Caco-2 (cell line): ENCODE data around the gene CFAP52. TPM values are rescaled to one million over a fixed set of nuclear protein-coding genes. Genes with fewer than 3 reads are reported as not detected.
"Not testable (repeated sequence)": the region's sequence is repeated elsewhere in the genome, so short reads cannot be mapped to it uniquely, and the experiment has no call there.

Experiments
- BruUV-seq: library from RNA; stranded (reverse); fragments of 400-500 nt; replicated peaks from 2 replicates; lab custom pipeline; 2021; lab: Mats Ljungman, UMichigan
- CTCF ChIA-PET: fragments of 300-600 bp; sonication (Branson Sonifier 250); formaldehyde crosslinking; loops from one replicate; lab custom pipeline; 2022; ENCODE audit warnings: antibody characterized with exemption; lab: Charles Lee
- POLR2A ChIA-PET: fragments of 300-600 bp; sonication (Branson Sonifier 250); formaldehyde crosslinking; loops from one replicate; lab custom pipeline; 2022; ENCODE audit warnings: antibody characterized with exemption; lab: Charles Lee
- DNase-seq, 2 experiments: peaks; one replicate each; pipeline versions ENCODE4 v3.0.0 to v3.0.0-alpha.2; 2020 to 2022
- H3K27me3 ChIP-seq: replicated peaks from 2 replicates; pipeline ENCODE4 v1.6.0; 2011; ENCODE audit warnings: low read length; ENCODE audit not compliant: control insufficient read depth, insufficient read depth
- H3K36me3 ChIP-seq: 2 replicates; pipeline ENCODE4 v1.5.1; 2011; ENCODE audit warnings: low read length; ENCODE audit not compliant: control insufficient read depth, insufficient read depth
- H3K4me1 ChIP-seq: fragments of 250-450 bp; sonication (Bioruptor Pico); 2 replicates; pipeline ENCODE4 v1.5.1; 2020; ENCODE audit warnings: mild to moderate bottlenecking
- H3K4me3 ChIP-seq: 2 replicates; pipeline ENCODE4 v1.5.1; 2011; ENCODE audit warnings: low read depth, mild to moderate bottlenecking, control low read depth, low read length
- H3K9me3 ChIP-seq: fragments of 250-450 bp; sonication (Bioruptor Pico); 2 replicates; pipeline ENCODE4 v1.5.1; 2020; ENCODE audit warnings: mild to moderate bottlenecking, moderate library complexity
- H3K27ac Mint-ChIP-seq: one replicate; pipeline ENCODE4 v1.8.0; 2022; ENCODE audit warnings: mixed read lengths; ENCODE audit not compliant: unreplicated experiment
- H3K27me3 Mint-ChIP-seq: one replicate; pipeline ENCODE4 v1.8.0; 2022; ENCODE audit warnings: mixed read lengths; ENCODE audit not compliant: insufficient read depth, unreplicated experiment
- H3K36me3 Mint-ChIP-seq: one replicate; pipeline ENCODE4 v1.8.0; 2022; ENCODE audit warnings: mild to moderate bottlenecking, mixed read lengths; ENCODE audit not compliant: insufficient read depth, unreplicated experiment
- H3K4me1 Mint-ChIP-seq: one replicate; pipeline ENCODE4 v1.8.0; 2022; ENCODE audit warnings: low read depth, mixed read lengths; ENCODE audit not compliant: unreplicated experiment
- H3K4me3 Mint-ChIP-seq: one replicate; pipeline ENCODE4 v1.8.0; 2022; ENCODE audit warnings: mild to moderate bottlenecking, moderate library complexity, mixed read lengths; ENCODE audit not compliant: unreplicated experiment
- H3K9me3 Mint-ChIP-seq: one replicate; pipeline ENCODE4 v1.8.0; 2022; ENCODE audit warnings: mixed read lengths; ENCODE audit not compliant: unreplicated experiment
- intact Hi-C: fragments of 100-400 bp; cut with micrococcal nuclease; formaldehyde crosslinking; loops from one replicate; pipeline ENCODE4 v1.10.0; 2022; ENCODE audit not compliant: unreplicated experiment
- total RNA-seq: library from RNA; stranded (reverse); gene quantifications from 2 replicates; pipeline ENCODE4 v1.2.3, GENCODE V29; 2022
- TF ChIP-seq, protein P1 (sequence below), 2 experiments: fragments of 200-600 bp in 1 of 2; IDR thresholded peaks; 1 replicate in 1 of 2; 2 replicates in 1 of 2; pipeline versions ENCODE4 v1.5.1 to v1.8.0; 2011 to 2022; ENCODE audit warnings: antibody characterized with exemption in 1 of 2, control low read depth in 1 of 2, inconsistent platforms in 1 of 2, low read depth in 1 of 2, low read length in 1 of 2, mild to moderate bottlenecking in 1 of 2, moderate library complexity in 1 of 2; ENCODE audit not compliant: insufficient read depth in 1 of 2, severe bottlenecking in 1 of 2, unreplicated experiment in 1 of 2

CFAP52 gene
- total RNA-seq, 1 experiment from 2014 or later, result not detected

DNA sequence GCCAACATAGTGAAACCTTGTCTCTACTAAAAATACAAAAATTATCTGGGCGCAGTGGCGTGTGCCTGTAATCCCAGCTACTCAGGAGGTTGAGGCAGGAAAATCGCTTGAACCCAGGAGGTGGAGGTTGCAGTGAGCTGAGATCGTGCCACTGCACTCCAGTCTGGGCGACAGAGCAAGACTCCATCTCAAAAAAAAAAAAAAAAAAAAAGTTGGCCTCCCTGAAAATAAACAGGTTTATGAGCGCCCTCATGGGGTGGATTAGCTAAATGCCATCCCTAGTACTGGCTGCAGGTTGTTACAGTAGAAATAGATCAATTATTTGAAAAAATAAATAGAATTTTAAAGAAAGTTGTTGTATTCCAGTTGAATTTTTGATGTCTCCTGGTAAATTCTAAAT, 21.7 kb upstream of the CFAP52 start:
- CTCF ChIA-PET, H3K4me3 Mint-ChIP-seq, BruUV-seq: not testable (repeated sequence)

DNA sequence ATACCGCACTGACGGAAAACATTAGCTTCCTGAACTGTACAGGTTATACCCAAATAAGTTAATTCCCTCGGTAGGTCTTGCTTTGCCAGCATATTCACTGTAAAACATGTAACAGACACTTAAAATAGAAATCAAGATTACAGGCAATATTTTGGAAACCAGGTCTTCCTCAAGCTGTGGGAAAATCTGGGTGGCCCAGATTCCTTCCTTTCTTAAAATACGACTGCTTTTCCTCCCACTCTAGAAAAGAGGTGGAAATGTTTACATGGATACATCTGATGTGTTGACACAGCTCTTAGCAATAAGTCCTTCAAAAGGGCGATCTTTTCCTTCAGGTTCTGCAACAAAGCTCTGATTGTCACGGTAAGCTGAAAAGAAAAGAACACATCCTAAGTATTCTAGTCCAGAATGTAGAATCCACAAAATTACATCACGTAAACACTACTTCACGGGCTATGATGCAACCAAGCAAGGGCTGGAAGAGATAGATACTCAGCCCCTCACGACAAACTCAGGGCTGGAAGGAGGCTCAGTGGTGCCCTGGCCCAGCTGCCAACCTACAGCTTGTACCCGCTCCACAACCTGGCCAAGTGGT, 19.2 kb upstream of the CFAP52 start:
- TF ChIP-seq, protein P1, sequence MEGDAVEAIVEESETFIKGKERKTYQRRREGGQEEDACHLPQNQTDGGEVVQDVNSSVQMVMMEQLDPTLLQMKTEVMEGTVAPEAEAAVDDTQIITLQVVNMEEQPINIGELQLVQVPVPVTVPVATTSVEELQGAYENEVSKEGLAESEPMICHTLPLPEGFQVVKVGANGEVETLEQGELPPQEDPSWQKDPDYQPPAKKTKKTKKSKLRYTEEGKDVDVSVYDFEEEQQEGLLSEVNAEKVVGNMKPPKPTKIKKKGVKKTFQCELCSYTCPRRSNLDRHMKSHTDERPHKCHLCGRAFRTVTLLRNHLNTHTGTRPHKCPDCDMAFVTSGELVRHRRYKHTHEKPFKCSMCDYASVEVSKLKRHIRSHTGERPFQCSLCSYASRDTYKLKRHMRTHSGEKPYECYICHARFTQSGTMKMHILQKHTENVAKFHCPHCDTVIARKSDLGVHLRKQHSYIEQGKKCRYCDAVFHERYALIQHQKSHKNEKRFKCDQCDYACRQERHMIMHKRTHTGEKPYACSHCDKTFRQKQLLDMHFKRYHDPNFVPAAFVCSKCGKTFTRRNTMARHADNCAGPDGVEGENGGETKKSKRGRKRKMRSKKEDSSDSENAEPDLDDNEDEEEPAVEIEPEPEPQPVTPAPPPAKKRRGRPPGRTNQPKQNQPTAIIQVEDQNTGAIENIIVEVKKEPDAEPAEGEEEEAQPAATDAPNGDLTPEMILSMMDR (IDR thresholded peaks at IDR 0.05; ENCODE audit: insufficient read depth in 1 of 2, low read depth in 1 of 2, low read length in 1 of 2, severe bottlenecking in 1 of 2, unreplicated experiment in 1 of 2), result no peak
- no peaks in the 10 kb centered on the region for H3K9me3 ChIP-seq
- H3K27me3 Mint-ChIP-seq, result no peaks in the 10 kb centered on the region
- no peaks in the 10 kb centered on the region for H3K4me1 ChIP-seq
- no peak overlapping the region for H3K27ac Mint-ChIP-seq
- no TSS peak for BruUV-seq
- no peaks in the 10 kb centered on the region for H3K36me3 ChIP-seq
- no peaks in the 10 kb centered on the region for H3K4me1 Mint-ChIP-seq
- intact Hi-C loops, result no loop called here
- ChIA-PET POLR2A (no interaction called here), CTCF (no interaction called here)
- no peaks in the 10 kb centered on the region for H3K9me3 Mint-ChIP-seq
- no peak overlapping the region for H3K4me3 ChIP-seq
- no peak overlapping the region for H3K4me3 Mint-ChIP-seq
- no peaks in the 10 kb centered on the region for H3K36me3 Mint-ChIP-seq
- H3K27me3 ChIP-seq, result no peaks in the 10 kb centered on the region
- DNase-seq, result peak in 1 of 2 experiments; percentile 4

More for the DNA sequence above, 21.7 kb upstream of the CFAP52 start:
- H3K9me3 Mint-ChIP-seq, POLR2A ChIA-PET, H3K27ac Mint-ChIP-seq, H3K4me3 ChIP-seq, H3K4me1 ChIP-seq, H3K27me3 ChIP-seq, H3K36me3 ChIP-seq, H3K9me3 ChIP-seq, H3K4me1 Mint-ChIP-seq, intact Hi-C loops, H3K36me3 Mint-ChIP-seq, H3K27me3 Mint-ChIP-seq: not testable (repeated sequence)
- peak; percentile 47 to 50 for DNase-seq
- TF ChIP-seq, protein P1 (IDR thresholded peaks at IDR 0.05; ENCODE audit: insufficient read depth in 1 of 2, low read depth in 1 of 2, low read length in 1 of 2, severe bottlenecking in 1 of 2, unreplicated experiment in 1 of 2), result peak in 1 of 2 experiments; percentile 35

DNA sequence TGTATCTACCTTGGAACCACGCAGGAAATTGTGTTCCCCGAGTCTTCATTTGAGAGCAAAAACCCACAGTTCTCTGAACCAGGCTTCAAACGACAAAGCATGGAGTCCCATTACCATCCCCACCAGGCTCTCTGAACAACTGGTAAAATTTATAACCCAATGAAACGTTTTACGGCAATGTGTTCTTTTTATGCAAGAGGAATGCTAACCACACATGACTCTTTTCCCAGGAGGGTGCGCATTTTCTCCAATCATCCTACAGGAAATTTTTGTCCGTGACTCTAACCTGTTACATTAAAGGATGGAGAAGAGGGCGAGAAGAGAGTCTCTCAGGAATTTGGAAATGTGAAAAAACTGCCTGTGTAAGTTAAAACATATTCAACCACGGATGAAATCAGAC, 18.6 kb upstream of the CFAP52 start:
- BruUV-seq, result no TSS peak
- POLR2A ChIA-PET, result no interaction called here
- no peaks in the 10 kb centered on the region for H3K9me3 ChIP-seq

More for the DNA sequence above, 18.6 kb upstream of the CFAP52 start:
- H3K36me3 Mint-ChIP-seq, result no peaks in the 10 kb centered on the region
- no peaks in the 10 kb centered on the region for H3K4me1 ChIP-seq
- H3K4me1 Mint-ChIP-seq, result no peaks in the 10 kb centered on the region
- H3K36me3 ChIP-seq, result no peaks in the 10 kb centered on the region
- TF ChIP-seq, protein P1 (IDR thresholded peaks at IDR 0.05; ENCODE audit: insufficient read depth in 1 of 2, low read depth in 1 of 2, low read length in 1 of 2, severe bottlenecking in 1 of 2, unreplicated experiment in 1 of 2), result no peak
- no peaks in the 10 kb centered on the region for H3K27me3 Mint-ChIP-seq
- intact Hi-C loops, result no loop called here
- CTCF ChIA-PET, result no interaction called here
- no peak overlapping the region for H3K4me3 Mint-ChIP-seq
- no peaks in the 10 kb centered on the region for H3K27me3 ChIP-seq
- H3K4me3 ChIP-seq, result no peak overlapping the region
- H3K9me3 Mint-ChIP-seq, result no peaks in the 10 kb centered on the region
- no peak overlapping the region for H3K27ac Mint-ChIP-seq
- DNase-seq, result no peak
